Gastrocnemius medialis (tissue), 4 donors: ENCODE results near the gene MSH5.

Source experiments
- CTCF ChIP-seq, 5 experiments: fragments of 450-650 bp in 3 of 5; fragments of 200-600 bp in 2 of 5; sonication (generic) in 2 of 5; IDR thresholded peaks in 4 of 5; conservative IDR thresholded peaks in 1 of 5; 1 replicate in 4 of 5; 2 replicates in 1 of 5; pipeline ENCODE4 v1.5.1; 2016 to 2019; ENCODE audit warnings: antibody characterized with exemption in 5 of 5, mild to moderate bottlenecking in 3 of 5, moderate library complexity in 3 of 5
- POLR2A ChIP-seq, 2 donors: fragments of 450-650 bp; IDR thresholded peaks; one replicate each; pipeline ENCODE4 v1.6.1; 2017; ENCODE audit warnings: antibody characterized with exemption in 2 of 2, mild to moderate bottlenecking in 2 of 2, moderate library complexity in 2 of 2

GRCh38 chr6:31779908-31780307 is 40.1 kb downstream of the MSH5 start:
- TF ChIP-seq CTCF (IDR thresholded peaks at IDR 0.05 in 4 of 5, conservative IDR thresholded peaks at IDR 0.05 in 1 of 5): no peak
- no peak for TF ChIP-seq POLR2A (IDR thresholded peaks at IDR 0.05)
